Neural progenitor cell (in vitro differentiated cells): ENCODE measurements around the gene ATF6. TPM values are rescaled to one million over a fixed set of nuclear protein-coding genes. Genes with fewer than 3 reads are reported as not detected.
A peak's percentile ranks its signal among the peaks of the same experiment; 100 is the strongest.

Source experiments
- DNase-seq: peaks from one replicate; pipeline ENCODE4 v3.0.0-alpha.2; 2016; ENCODE audit warnings: low spot score
- H2AFZ ChIP-seq: fragments of 200-600 bp; sonication (generic); replicated peaks from 2 replicates; pipeline ENCODE4 v1.6.1; 2016; ENCODE audit warnings: antibody characterized with exemption
- H3F3A ChIP-seq: fragments of 200-600 bp; sonication (generic); 2 replicates; pipeline ENCODE4 v1.6.1; 2016; ENCODE audit warnings: antibody characterized with exemption, low read depth
- H3K27ac ChIP-seq: fragments of 200-600 bp; sonication (generic); 2 replicates; pipeline ENCODE4 v1.5.1; 2016; ENCODE audit warnings: mild to moderate bottlenecking
- H3K27me3 ChIP-seq: fragments of 200-600 bp; sonication (generic); 2 replicates; pipeline ENCODE4 v1.6.1; 2016; ENCODE audit warnings: mild to moderate bottlenecking, moderate library complexity
- H3K36me3 ChIP-seq: fragments of 200-600 bp; sonication (generic); 2 replicates; pipeline ENCODE4 v1.5.1; 2016
- H3K4me1 ChIP-seq: fragments of 200-600 bp; sonication (generic); 2 replicates; pipeline ENCODE4 v1.6.1; 2016; ENCODE audit warnings: mixed run types
- H3K4me2 ChIP-seq: fragments of 200-600 bp; sonication (generic); 2 replicates; pipeline ENCODE4 v1.6.1; 2016
- H3K4me3 ChIP-seq: fragments of 200-600 bp; sonication (generic); 2 replicates; pipeline ENCODE4 v1.5.1; 2016
- H3K79me2 ChIP-seq: fragments of 200-600 bp; sonication (generic); 2 replicates; pipeline ENCODE4 v1.6.1; 2016; ENCODE audit warnings: low read depth
- H3K9ac ChIP-seq: fragments of 200-600 bp; sonication (generic); 2 replicates; pipeline ENCODE4 v1.6.1; 2016
- H3K9me3 ChIP-seq: fragments of 200-600 bp; sonication (generic); 2 replicates; pipeline ENCODE4 v1.5.1; 2016; ENCODE audit warnings: low read depth
- H4K20me1 ChIP-seq: fragments of 200-600 bp; sonication (generic); 2 replicates; pipeline ENCODE4 v1.6.1; 2016; ENCODE audit warnings: low read depth
- H3K27ac Mint-ChIP-seq: 3 replicates; pipeline ENCODE4 v1.8.0; 2021; ENCODE audit warnings: mixed read lengths
- H3K27me3 Mint-ChIP-seq: 2 replicates; pipeline ENCODE4 v1.8.0; 2022; ENCODE audit warnings: low read depth, mild to moderate bottlenecking, inconsistent platforms, moderate library complexity, mixed read lengths; ENCODE audit not compliant: insufficient read depth
- H3K36me3 Mint-ChIP-seq: 3 replicates; pipeline ENCODE4 v1.8.0; 2021; ENCODE audit warnings: mixed read lengths
- H3K4me1 Mint-ChIP-seq: 3 replicates; pipeline ENCODE4 v1.8.0; 2021; ENCODE audit warnings: mixed read lengths
- H3K4me3 Mint-ChIP-seq: 3 replicates; pipeline ENCODE4 v1.8.0; 2021; ENCODE audit warnings: mild to moderate bottlenecking, moderate library complexity, mixed read lengths
- H3K9me3 Mint-ChIP-seq: 3 replicates; pipeline ENCODE4 v1.8.0; 2020; ENCODE audit warnings: mixed read lengths
- CTCF ChIP-seq: fragments of 200-600 bp; sonication (generic); IDR thresholded peaks from 2 replicates; pipeline ENCODE4 v1.5.1; 2017; ENCODE audit warnings: antibody characterized with exemption, mild to moderate bottlenecking
- EZH2 ChIP-seq: fragments of 200-600 bp; sonication (generic); IDR thresholded peaks from 2 replicates; pipeline ENCODE4 v1.6.1; 2017; ENCODE audit warnings: antibody characterized with exemption, mild to moderate bottlenecking, moderate library complexity
- EZH2phosphoT487 ChIP-seq: fragments of 200-600 bp; sonication (generic); IDR thresholded peaks from 2 replicates; pipeline ENCODE4 v1.6.1; 2017; ENCODE audit warnings: antibody characterized with exemption
- total RNA-seq: library from RNA; depleted of rRNA; stranded (reverse); fragments of >200 nt; gene quantifications from 2 replicates; pipeline ENCODE4 v1.2.3, GENCODE V29; 2015; ENCODE audit warnings: low replicate concordance

ATF6 gene
- total RNA-seq, 1 donor from 2014 or later: 31.7 TPM

- no peaks in the 10 kb centered on the region for H3K4me1 Mint-ChIP-seq
These were observed 72.2 kb downstream of the ATF6 start for GRCh38 chr1:161838362-161838761.

DNA sequence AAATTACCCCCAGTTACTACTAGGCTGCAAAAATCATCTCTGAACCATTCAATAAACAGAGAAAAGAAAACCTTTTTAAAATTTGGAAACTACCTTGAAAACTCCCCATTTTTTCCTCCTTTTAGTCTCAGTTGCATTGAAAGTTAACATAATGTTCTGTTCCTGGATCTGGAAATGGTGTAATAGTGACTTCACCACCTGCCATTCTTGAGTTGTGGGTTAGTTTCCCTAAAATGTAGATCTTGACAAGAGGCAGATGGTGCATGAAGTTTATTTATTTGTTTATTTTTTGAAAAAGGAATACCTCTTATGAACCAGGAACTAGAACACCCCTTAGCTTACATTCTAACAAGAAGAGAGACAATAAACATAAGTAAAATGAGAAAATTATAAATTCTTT, 72.8 kb downstream of the ATF6 start:
- no peak overlapping the region for H3K4me3 ChIP-seq
- no peaks in the 10 kb centered on the region for H3K9me3 ChIP-seq
- TF ChIP-seq EZH2phosphoT487 (no peak), CTCF (no peak), EZH2 (no peak)
- H3K36me3 Mint-ChIP-seq: peaks cover 2% of the 10 kb centered on the region
- no peak overlapping the region for H3K4me3 Mint-ChIP-seq
- no peaks in the 10 kb centered on the region for H3K79me2 ChIP-seq
- H3K9ac ChIP-seq: no peak overlapping the region
- no peak overlapping the region for H3K27ac Mint-ChIP-seq
- DNase-seq: no peak
- H3K27me3 ChIP-seq: no peaks in the 10 kb centered on the region
- H2AFZ ChIP-seq: no peak overlapping the region
- no peaks in the 10 kb centered on the region for H3K4me1 ChIP-seq
- H3K4me1 Mint-ChIP-seq: no peaks in the 10 kb centered on the region
- no peaks in the 10 kb centered on the region for H4K20me1 ChIP-seq
- no peaks in the 10 kb centered on the region for H3K27me3 Mint-ChIP-seq
- no peak overlapping the region for H3K4me2 ChIP-seq
- no peaks in the 10 kb centered on the region for H3K36me3 ChIP-seq
- no peaks in the 10 kb centered on the region for H3F3A ChIP-seq
- H3K9me3 Mint-ChIP-seq: no peaks in the 10 kb centered on the region
- no peak overlapping the region for H3K27ac ChIP-seq

More at GRCh38 chr1:161838362-161838761, 72.2 kb downstream of the ATF6 start:
- Mint-ChIP-seq H3K27ac (no peak overlapping the region), H3K4me3 (no peak overlapping the region), H3K27me3 (no peaks in the 10 kb centered on the region), H3K36me3 (peaks cover 2% of the 10 kb centered on the region), H3K9me3 (no peaks in the 10 kb centered on the region)
- H3K79me2 ChIP-seq: no peaks in the 10 kb centered on the region
- no peak overlapping the region for H3K4me2 ChIP-seq
- DNase-seq: no peak
- no peaks in the 10 kb centered on the region for H3K36me3 ChIP-seq
- no peaks in the 10 kb centered on the region for H4K20me1 ChIP-seq
- no peaks in the 10 kb centered on the region for H3K4me1 ChIP-seq
- H3K27ac ChIP-seq: no peak overlapping the region
- TF ChIP-seq CTCF: no peak
- no peak for TF ChIP-seq EZH2
- TF ChIP-seq EZH2phosphoT487: no peak
- no peaks in the 10 kb centered on the region for H3K27me3 ChIP-seq
- H2AFZ ChIP-seq: no peak overlapping the region
- H3K9ac ChIP-seq: no peak overlapping the region
- H3K4me3 ChIP-seq: no peak overlapping the region
- no peaks in the 10 kb centered on the region for H3K9me3 ChIP-seq
- no peaks in the 10 kb centered on the region for H3F3A ChIP-seq

DNA sequence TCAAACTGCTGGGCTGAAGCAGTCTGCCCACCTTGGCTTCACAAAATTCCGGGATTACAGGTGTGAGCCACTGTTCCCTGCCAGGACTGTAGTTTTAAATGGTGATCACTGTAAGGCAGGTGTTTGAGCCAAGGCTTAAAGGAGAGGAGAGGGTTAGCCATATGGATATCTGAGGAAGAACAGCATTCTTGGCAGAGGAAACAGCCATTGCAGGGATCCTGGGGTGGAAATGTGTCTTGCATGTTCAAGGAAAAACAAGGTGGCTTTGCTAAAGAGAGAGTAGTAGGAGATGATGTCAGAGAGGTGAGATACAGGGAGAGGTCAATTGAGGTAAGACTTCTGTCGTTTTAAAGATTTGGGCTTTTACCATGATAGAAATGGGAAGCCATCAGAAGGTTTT, 73.5 kb downstream of the ATF6 start:
- Mint-ChIP-seq H3K36me3 (peaks cover 2% of the 10 kb centered on the region), H3K27me3 (no peaks in the 10 kb centered on the region), H3K27ac (peak overlapping the region; percentile 0), H3K9me3 (no peaks in the 10 kb centered on the region), H3K4me1 (no peaks in the 10 kb centered on the region), H3K4me3 (no peak overlapping the region)
- Histone ChIP-seq H3K4me3 (no peak overlapping the region), H3K36me3 (no peaks in the 10 kb centered on the region), H4K20me1 (no peaks in the 10 kb centered on the region), H2AFZ (no peak overlapping the region), H3K4me1 (no peaks in the 10 kb centered on the region), H3K27ac (no peak overlapping the region), H3K9me3 (no peaks in the 10 kb centered on the region), H3F3A (no peaks in the 10 kb centered on the region), H3K4me2 (no peak overlapping the region), H3K9ac (no peak overlapping the region), H3K27me3 (no peaks in the 10 kb centered on the region), H3K79me2 (no peaks in the 10 kb centered on the region)
- TF ChIP-seq EZH2phosphoT487 (no peak), EZH2 (no peak), CTCF (no peak)
- DNase-seq: no peak
